HG03095 (cell line): ENCODE data around the gene CDK15.

Experiments used
- ATAC-seq: cut with Tn5 transposase; IDR thresholded peaks from one replicate; pipeline ENCODE4 v1.9.1; 2021; ENCODE audit warnings: moderate library complexity; ENCODE audit not compliant: unreplicated experiment

CDK15 gene

DNA sequence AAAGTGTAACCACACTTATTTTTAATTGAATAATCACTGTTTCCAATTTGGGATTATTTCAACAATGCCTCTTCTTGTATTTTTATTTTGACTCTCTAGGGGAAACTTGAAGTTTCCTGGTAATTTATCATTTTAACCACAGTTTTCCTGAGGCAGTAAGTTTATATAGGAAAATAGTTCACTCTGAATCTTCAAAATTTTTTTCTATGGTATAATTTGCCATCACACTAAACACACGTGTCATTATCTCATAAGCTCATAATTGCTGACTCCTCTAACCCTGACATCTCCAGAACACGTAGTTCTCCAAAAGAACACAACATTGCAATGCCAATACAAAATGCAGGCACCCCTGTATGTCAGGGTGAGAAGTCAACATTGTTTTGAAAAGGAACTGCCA lies 125.1 kb downstream of the CDK15 start:
- no peak for ATAC-seq

DNA sequence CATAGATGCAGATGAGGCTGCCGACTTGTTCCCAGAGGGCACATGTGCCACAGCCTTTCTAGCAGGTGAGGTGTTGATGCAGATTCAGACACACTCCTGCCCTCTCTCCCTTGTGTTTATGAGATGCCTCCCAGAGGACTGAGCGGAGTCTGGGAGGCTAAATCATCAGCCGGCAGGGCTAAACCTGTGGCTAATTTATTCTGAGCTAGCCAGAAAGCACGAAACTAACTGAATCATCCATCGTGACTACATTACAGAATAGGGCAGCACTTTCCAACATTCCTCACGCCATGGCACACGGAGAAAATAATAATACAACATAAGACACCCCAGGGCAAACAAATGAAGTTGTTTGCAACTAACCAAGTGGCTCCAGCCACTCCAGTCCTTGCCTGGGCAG lies 125.6 kb downstream of the CDK15 start:
- no peak for ATAC-seq

DNA sequence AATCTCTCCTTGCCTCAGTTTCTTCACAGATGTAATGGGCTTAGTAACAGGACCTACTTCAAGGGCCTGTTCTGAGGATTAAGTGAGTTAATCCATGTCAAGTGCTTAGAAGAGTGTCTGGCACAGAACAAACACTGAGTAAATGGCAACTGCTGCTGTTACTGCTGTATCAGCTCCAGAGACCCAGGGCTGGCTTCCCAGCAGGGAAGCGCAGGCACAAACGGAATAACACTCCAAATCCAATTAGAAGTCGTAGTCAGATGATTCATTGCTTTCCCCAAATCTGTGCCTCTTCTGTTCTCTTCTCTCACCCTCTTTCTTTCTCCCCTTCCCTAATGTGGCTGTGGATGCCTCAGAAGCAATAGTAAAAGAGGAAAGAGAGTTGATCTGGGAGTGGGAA lies 126.2 kb downstream of the CDK15 start:
- no peak for ATAC-seq

DNA sequence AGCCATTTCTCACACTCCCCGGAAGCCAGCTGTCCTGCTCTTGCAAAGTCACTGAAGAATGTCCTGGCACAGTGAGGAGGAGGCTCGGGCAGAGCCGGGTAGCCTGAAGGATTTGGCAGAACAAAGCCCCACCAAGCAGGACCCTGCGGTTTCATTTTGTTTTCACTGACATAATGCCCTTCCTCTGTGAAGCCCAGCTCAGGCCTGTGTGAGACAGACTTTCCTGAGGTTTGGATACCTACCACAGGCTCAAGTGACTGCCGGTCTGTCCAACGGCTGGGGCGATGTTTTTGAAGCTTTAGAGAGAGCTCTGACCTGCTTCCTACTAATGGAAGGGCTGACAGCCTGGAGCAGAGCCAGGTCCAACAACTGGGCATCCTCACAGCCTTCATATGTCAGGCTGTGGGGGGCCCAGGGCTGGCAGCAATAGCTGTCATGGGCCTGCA lies 127.5 kb downstream of the CDK15 start:
- no peak for ATAC-seq

DNA sequence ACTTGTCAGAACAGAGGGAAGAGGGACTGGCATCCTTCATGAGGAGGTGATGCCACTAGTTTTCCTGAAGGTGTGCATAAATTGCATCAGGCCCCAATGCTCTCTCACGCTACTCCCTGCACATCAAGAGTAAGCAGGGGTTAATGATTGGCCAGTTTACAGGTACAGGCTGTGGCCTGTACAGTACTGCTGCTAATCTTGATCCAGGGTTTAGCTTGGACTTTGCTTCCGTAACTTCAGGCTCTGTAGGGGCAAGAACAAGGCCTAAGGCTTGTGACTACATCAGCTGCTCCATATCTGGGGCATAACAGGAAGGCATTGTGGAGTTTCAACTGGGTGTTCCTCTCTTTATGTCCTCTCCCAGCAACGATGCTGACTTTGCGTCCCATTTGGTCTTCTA lies 130.5 kb downstream of the CDK15 start:
- no peak for ATAC-seq

DNA sequence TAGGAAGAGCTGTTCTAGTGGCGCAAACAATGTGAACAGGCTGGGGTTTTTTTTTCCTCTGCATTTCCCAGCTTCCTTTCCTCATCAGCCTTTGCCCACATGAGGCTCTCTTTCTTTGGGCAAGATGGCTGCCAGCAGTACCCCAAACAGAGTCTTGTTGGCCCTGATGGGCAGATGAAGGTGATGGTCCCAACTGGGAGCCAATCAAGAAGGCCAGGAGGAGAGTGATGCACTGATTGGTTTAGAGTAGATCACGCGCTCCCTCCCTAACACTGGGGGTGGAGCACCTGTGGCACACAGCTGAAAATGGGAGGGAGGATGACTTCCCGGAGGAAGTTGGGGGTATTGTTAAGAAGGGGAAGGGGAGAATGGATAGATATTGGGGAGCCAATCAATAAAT lies 131.0 kb downstream of the CDK15 start:
- no peak for ATAC-seq

DNA sequence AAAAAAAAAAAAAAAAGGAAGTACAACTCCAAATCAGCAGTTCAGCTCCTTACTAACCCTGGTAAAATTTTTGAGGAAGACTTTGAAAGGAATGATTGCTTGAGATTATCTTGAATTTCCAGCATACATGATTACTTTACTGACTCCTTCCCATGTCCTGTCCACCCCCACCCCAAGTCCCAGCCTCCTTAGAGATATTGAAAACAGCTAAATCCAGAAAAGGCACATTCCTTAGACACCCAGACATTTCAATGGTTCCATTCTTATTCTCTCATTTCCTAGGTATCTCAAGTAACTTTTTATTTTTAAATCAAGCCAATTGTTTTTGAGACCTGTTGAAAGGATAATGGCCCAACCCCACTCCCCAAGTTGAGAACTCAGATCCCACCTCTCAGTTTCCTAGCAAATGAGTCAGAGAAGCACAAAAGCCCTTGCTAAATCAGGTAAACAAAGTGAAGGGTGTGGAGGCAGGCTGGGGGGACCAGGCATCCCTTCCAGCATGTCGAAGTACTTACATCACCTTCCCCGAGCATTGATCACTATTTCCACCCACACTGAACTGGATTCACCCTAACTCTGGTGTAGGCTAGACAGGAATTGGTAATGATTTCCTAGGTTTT lies 131.9 kb downstream of the CDK15 start:
- no peak for ATAC-seq

DNA sequence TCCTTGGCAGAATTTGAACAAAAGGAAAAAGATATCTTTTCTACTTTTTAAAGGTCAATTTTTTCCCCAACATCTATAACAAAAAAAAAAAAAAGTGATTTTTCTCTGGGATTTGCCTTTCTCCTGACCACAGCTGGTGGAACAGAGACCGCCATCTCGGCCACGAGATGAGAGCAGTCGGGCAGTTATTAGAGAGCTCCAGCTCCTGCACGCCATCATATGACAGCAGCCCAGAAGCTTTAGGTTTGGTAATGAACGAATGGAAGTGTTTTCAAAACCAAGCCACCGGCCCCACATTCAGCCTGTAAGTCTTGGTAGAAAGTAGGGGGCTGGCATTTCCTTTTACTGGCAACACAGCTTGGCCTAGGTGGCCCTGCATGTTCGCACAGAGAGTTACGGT lies 132.4 kb downstream of the CDK15 start:
- no peak for ATAC-seq

DNA sequence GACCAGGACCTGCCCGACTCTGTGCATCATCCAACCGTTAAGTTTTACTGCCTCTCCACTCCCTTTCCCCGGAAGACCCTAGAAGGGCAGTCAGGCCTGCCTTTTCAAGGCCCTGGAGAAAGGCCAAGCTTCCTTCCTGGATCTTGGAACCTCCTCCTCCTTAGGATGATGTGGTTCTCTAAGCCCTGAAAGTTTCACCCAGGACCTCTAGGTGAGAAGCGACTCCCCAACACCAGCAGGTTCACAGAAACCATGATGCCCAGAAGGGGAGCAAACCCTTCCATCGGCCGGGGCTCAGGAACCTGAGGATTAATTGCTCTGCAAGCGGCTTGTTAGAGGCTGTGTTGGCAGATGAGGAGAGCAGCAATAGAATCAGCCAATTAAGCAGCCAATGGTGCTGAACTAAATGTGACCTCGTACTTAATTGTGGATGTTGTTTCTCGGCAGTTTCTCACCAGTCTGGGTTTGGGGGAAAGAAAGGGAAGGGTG lies 133.2 kb downstream of the CDK15 start:
- no peak for ATAC-seq

DNA sequence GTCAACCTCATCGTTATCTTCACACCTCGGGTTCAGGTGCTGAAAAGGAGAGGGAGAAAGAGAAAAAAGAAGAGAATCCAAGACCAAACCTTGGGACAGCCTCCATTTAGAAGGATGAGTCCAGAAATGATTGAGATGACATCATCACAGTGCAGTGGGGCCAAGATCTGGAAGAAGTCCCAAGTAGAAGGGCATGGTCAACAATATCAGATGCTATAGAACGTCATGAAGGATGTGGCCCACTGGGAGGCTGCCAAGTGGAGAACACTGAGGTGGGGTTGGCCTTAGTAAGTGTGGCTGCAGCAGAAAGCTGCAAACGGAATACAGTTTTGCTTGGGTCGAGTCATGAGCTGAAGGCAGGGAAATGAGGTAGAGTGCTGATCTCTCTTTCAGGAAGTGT lies 136.2 kb downstream of the CDK15 start:
- no peak for ATAC-seq
